PFSK-1 (cell line): Measurements from ENCODE around the gene PPP6R1.

Source experiments
- FOXP2 ChIP-seq: optimal IDR thresholded peaks from 2 replicates; pipeline ENCODE3; 2011; ENCODE audit warnings: borderline replicate concordance, control low read depth, inconsistent platforms; ENCODE audit not compliant: insufficient read depth; ENCODE audit errors: extremely low read length, extremely low read depth
- POLR2AphosphoS5 ChIP-seq: IDR thresholded peaks from 2 replicates; pipeline ENCODE4 v1.6.1; 2012; ENCODE audit warnings: low read depth, mild to moderate bottlenecking, control low read depth, low read length, moderate library complexity
- SIN3A ChIP-seq: IDR thresholded peaks from 2 replicates; pipeline ENCODE4 v1.6.1; 2012; ENCODE audit warnings: mild to moderate bottlenecking, low read length, moderate library complexity, borderline replicate concordance; ENCODE audit not compliant: insufficient read depth
- TAF1 ChIP-seq: IDR thresholded peaks from 2 replicates; pipeline ENCODE4 v1.6.1; 2012; ENCODE audit warnings: low read length, control low read depth, borderline replicate concordance; ENCODE audit not compliant: insufficient read depth
- TF ChIP-seq, protein P1 (sequence below), 2 experiments: IDR thresholded peaks; 2 replicates each; pipeline versions ENCODE4 v1.6.1 to v1.8.0; 2011 to 2012; ENCODE audit warnings: low read depth in 2 of 2, low read length in 2 of 2, control low read depth in 1 of 2, inconsistent platforms in 1 of 2, mild to moderate bottlenecking in 1 of 2, moderate library complexity in 1 of 2; ENCODE audit not compliant: insufficient read depth in 1 of 2

The PPP6R1 gene

DNA sequence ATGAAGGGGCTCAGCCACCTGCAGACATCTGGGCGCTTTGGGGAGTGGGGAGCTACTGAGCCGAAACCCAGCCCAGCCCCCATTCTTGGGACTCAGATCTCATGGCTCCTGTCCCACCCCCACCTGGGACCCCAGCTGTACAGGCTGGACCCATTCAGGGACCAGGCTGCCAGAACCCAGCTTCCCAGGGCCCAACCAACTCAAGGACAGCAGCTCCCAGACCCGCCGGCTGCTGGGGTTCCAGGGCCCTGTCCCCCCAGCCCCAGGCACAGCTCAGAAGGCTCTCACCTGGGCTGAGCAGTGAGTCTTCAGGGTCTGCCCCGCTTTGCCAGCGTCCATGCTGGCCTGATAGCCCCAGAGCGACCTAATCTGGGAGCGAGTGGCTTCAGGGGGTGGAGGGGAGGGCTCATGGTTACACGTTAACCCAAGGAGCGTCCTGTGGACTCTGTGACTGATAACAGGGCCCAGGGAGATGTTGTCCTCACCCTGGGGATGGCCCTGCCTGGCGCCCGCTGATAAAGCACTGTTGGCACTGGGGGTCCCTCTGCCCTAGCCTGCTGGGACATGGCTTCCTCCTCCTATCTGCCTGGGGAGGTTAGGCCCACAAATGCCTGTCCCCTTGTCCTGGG lies 30.3 kb downstream of the PPP6R1 start, which contains the start of gene TMEM86B:
TSS of gene TMEM86B (minus strand) at position 361 of the 629 bp plus-strand sequence. CDS start at position 339, 22 bp downstream.
- no peak for TF ChIP-seq TAF1
- TF ChIP-seq, protein P1, sequence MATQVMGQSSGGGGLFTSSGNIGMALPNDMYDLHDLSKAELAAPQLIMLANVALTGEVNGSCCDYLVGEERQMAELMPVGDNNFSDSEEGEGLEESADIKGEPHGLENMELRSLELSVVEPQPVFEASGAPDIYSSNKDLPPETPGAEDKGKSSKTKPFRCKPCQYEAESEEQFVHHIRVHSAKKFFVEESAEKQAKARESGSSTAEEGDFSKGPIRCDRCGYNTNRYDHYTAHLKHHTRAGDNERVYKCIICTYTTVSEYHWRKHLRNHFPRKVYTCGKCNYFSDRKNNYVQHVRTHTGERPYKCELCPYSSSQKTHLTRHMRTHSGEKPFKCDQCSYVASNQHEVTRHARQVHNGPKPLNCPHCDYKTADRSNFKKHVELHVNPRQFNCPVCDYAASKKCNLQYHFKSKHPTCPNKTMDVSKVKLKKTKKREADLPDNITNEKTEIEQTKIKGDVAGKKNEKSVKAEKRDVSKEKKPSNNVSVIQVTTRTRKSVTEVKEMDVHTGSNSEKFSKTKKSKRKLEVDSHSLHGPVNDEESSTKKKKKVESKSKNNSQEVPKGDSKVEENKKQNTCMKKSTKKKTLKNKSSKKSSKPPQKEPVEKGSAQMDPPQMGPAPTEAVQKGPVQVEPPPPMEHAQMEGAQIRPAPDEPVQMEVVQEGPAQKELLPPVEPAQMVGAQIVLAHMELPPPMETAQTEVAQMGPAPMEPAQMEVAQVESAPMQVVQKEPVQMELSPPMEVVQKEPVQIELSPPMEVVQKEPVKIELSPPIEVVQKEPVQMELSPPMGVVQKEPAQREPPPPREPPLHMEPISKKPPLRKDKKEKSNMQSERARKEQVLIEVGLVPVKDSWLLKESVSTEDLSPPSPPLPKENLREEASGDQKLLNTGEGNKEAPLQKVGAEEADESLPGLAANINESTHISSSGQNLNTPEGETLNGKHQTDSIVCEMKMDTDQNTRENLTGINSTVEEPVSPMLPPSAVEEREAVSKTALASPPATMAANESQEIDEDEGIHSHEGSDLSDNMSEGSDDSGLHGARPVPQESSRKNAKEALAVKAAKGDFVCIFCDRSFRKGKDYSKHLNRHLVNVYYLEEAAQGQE (IDR thresholded peaks at IDR 0.05; ENCODE audit: insufficient read depth in 1 of 2, low read depth in 2 of 2, low read length in 2 of 2): no peak
- no peak for TF ChIP-seq SIN3A

DNA sequence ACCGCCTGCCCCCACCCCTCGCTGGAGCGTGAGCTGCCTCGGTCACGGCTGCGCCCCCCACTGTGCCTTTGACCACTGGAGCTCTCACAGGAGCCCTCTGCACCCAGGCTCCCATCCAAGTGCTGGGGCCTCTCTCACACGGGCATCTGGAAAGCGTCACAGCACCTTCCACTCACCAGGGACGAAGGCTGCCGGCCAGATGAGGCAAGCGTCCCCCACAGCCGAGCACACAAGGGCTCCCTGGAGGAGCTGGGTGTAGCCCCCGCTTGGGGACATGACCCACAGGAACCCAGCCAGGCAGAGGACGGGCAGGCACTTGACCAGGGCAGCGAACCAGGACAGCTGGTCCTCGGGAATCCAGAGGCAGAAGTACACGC lies 30.8 kb downstream of the PPP6R1 start:
- TF ChIP-seq TAF1: no peak
- TF ChIP-seq SIN3A: no peak
- TF ChIP-seq, protein P1 (IDR thresholded peaks at IDR 0.05; ENCODE audit: insufficient read depth in 1 of 2, low read depth in 2 of 2, low read length in 2 of 2): no peak
- no peak for TF ChIP-seq POLR2AphosphoS5
- TF ChIP-seq FOXP2: no peak

DNA sequence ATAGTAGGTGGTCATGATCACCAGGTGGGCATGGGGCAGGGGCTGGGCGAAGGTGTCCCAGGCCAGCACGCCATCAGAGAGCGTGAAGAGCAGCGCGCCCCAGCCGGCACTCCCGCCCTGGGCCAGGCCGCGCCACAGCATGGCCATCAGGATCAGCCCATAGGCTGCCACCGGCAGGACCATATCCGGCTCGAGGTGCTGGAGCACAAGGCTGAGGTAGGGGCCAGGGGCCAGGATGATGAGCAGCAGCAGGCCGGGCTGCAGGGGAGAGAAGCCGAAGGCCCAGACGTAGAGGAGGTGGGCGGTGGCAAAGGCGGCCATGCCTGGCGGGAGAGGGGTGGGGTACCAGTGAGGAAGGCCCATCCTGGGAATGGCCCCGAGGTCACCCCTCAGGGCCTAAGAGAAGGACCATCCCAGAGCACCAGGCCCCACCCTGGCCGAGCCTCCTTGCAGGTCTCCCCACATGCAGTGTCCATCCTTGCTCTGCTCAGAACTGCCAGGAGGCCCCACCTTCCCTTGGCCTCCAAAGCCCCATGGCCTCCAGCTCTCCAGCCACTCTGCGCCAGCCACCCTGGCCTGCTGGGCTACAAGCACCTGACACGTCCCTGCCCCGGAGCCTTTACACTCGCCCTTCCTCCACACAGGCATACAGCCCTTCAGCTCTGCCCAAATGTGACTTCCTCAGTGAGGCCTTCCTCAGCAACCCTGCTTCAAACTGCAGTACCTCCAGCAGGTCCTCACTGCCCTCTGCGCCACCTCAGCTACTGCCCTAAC lies 31.4 kb downstream of the PPP6R1 start:
- TF ChIP-seq, protein P1 (IDR thresholded peaks at IDR 0.05; ENCODE audit: insufficient read depth in 1 of 2, low read depth in 2 of 2, low read length in 2 of 2): no peak
- TF ChIP-seq SIN3A (no peak), FOXP2 (no peak), TAF1 (no peak), POLR2AphosphoS5 (no peak)

DNA sequence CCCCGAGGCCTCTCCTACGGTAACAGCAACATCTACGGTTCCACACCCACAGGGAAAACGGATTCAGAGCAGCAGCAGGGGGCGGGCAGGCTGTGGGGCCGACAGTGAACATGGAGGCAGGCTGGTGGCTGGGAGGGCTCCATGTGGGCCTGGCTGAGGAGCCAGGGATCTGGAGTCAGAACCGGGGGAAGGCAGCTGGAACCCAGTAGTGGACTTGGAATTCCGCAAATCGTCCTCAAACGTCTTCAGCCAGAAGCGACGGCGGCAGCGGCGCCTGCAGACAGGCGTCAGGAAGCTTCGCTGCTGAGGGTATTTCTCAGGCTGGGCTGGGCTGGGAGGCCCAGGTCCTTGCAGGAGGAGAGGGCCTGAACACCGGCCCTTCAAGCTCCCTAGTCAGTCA lies 32.0 kb downstream of the PPP6R1 start:
- TF ChIP-seq POLR2AphosphoS5: no peak
- TF ChIP-seq FOXP2: no peak
- TF ChIP-seq TAF1: no peak
- TF ChIP-seq SIN3A: no peak
- TF ChIP-seq, protein P1 (IDR thresholded peaks at IDR 0.05; ENCODE audit: insufficient read depth in 1 of 2, low read depth in 2 of 2, low read length in 2 of 2): no peak
